Right lobe of liver (tissue), 6 donors: Measurements from ENCODE around the gene TOR2A. TPM values are rescaled to one million over a fixed set of nuclear protein-coding genes. Genes with fewer than 3 reads are reported as not detected.
A peak's percentile ranks its signal among the peaks of the same experiment; 100 is the strongest.

Experiments
- ATAC-seq, 4 donors: fragments of 200-7000 bp; cut with Tn5 transposase; one replicate each; pipeline ENCODE4 v1.9.1; 2020; ENCODE audit warnings: mild to moderate bottlenecking in 4 of 4, moderate library complexity in 4 of 4
- DNase-seq, 3 donors: peaks; one replicate each; pipeline ENCODE4 v3.0.0-alpha.2; 2020
- H3K27ac ChIP-seq, 3 donors: fragments of 200-600 bp; one replicate each; pipeline ENCODE4 v1.8.0; 2022
- H3K27me3 ChIP-seq, 2 donors: fragments of 200-600 bp; one replicate each; pipeline ENCODE4 v1.8.0; 2022
- H3K36me3 ChIP-seq, 4 donors: fragments of 200-600 bp; sonication (generic) in 1 of 4; one replicate each; pipeline versions ENCODE4 v1.5.1 to v1.8.0; 2017 to 2022; ENCODE audit warnings: control low read depth in 1 of 4
- H3K4me1 ChIP-seq, 4 donors: fragments of 200-600 bp; sonication (generic) in 1 of 4; one replicate each; pipeline versions ENCODE4 v1.5.1 to v1.8.0; 2017 to 2022; ENCODE audit warnings: control low read depth in 1 of 4
- H3K4me3 ChIP-seq, 3 donors: fragments of 200-600 bp; one replicate each; pipeline ENCODE4 v1.8.0; 2022
- H3K9me3 ChIP-seq, 4 donors: fragments of 200-600 bp; sonication (generic) in 1 of 4; one replicate each; pipeline versions ENCODE4 v1.5.1 to v1.8.0; 2017 to 2022; ENCODE audit warnings: control low read depth in 1 of 4
- CTCF ChIP-seq, 4 donors: fragments of 200-600 bp in 3 of 4; fragments of 450-650 bp in 1 of 4; IDR thresholded peaks; one replicate each; pipeline versions ENCODE4 v1.5.1 to v1.8.0; 2016 to 2022; ENCODE audit warnings: antibody characterized with exemption in 4 of 4, mild to moderate bottlenecking in 2 of 4
- POLR2A ChIP-seq: fragments of 450-650 bp; IDR thresholded peaks from one replicate; pipeline ENCODE4 v1.6.1; 2017; ENCODE audit warnings: antibody characterized with exemption, mild to moderate bottlenecking
- whole genome bisulfite sequencing: methylation state at CpG from one replicate; pipeline ENCODE4 v1.1.6; 2018; ENCODE audit warnings: low coverage, low lambda C conversion rate; ENCODE audit not compliant: insufficient coverage; ENCODE audit errors: missing lambda C conversion rate; 5-methylcytosine and 5-hydroxymethylcytosine counted together
- intact Hi-C, 2 donors: fragments of 100-400 bp; cut with DNase I; formaldehyde crosslinking; loops; one replicate each; pipeline versions ENCODE4 v1.11.2 to v1.14.1; 2022
- total RNA-seq, 6 experiments: library from RNA; depleted of rRNA in 2 of 6; stranded (reverse); fragments of >200 nt in 2 of 6; fragmentation: NEBNext Ultra II Directional in 3 of 6; extraction: Animal tissue kit (Norgen Biotek cat#: 25700) in 3 of 6; gene quantifications; one replicate each; pipeline versions ENCODE4 v1.1.0 to v1.2.4, GENCODE V29; 2016 to 2023
- donor health status: DM: no; HTN: yes; CAD: no.
- donor health status: DM: no; HTN: no; CAD: no.
- donor health status: DM: no; HTN: no; CAD: no.
- donor health status: DM: no; HTN: yes; CAD: no.
- donor health status: DM: no; HTN: yes; CAD: no.

The TOR2A gene
- total RNA-seq, 6 experiments from 2014 or later = 6.1 to 15.3 (median 7.7) TPM

- Histone ChIP-seq H3K36me3 (no peaks in the 10 kb centered on the region), H3K9me3 (no peaks in the 10 kb centered on the region), H3K27ac (peak overlapping the region; percentile 1 to 74 (median 40)), H3K4me1 (peaks cover 0 to 6% (median 3%) of the 10 kb centered on the region in 4 donors), H3K4me3 (no peak overlapping the region), H3K27me3 (no peaks in the 10 kb centered on the region)
- intact Hi-C loops = no loop called here
- DNase-seq = no peak
- 51% methylated on average over 5 of the region's 13 CpGs for WGBS
- ATAC-seq = no peak
- TF ChIP-seq POLR2A = no peak
- no peak for TF ChIP-seq CTCF (IDR thresholded peaks at IDR 0.05)
Measured at GRCh38 chr9:127767909-127768331, 32.8 kb upstream of the TOR2A start.

- ATAC-seq = no peak
- H3K4me3 ChIP-seq = no peak overlapping the region
- peaks cover 0 to 6% (median 3%) of the 10 kb centered on the region in 4 donors for H3K4me1 ChIP-seq
- H3K27me3 ChIP-seq = no peaks in the 10 kb centered on the region
- DNase-seq = no peak
- TF ChIP-seq POLR2A (no peak), CTCF (IDR thresholded peaks at IDR 0.05) (no peak)
- no peaks in the 10 kb centered on the region for H3K9me3 ChIP-seq
- 44% methylated on average over 2 of the region's 3 CpGs for WGBS
- intact Hi-C loops = no loop called here
- H3K36me3 ChIP-seq = no peaks in the 10 kb centered on the region
- H3K27ac ChIP-seq = peak overlapping the region in 1 of 3 donors; percentile 74
Measured at GRCh38 chr9:127767410-127767809, 32.3 kb upstream of the TOR2A start.

- Histone ChIP-seq H3K9me3 (no peaks in the 10 kb centered on the region), H3K4me1 (no peaks in the 10 kb centered on the region), H3K27ac (no peak overlapping the region), H3K36me3 (no peaks in the 10 kb centered on the region), H3K27me3 (no peaks in the 10 kb centered on the region), H3K4me3 (no peak overlapping the region)
- TF ChIP-seq CTCF (IDR thresholded peaks at IDR 0.05) (no peak), POLR2A (no peak)
- ATAC-seq = no peak
- no peak for DNase-seq
- intact Hi-C loops = no loop called here
- 74% methylated on average over 1 of the region's 1 CpG for WGBS
Measured at GRCh38 chr9:127765418-127765817, 30.3 kb upstream of the TOR2A start.

- Histone ChIP-seq H3K27me3 (no peaks in the 10 kb centered on the region), H3K4me3 (no peak overlapping the region), H3K27ac (no peak overlapping the region), H3K4me1 (no peaks in the 10 kb centered on the region), H3K9me3 (no peaks in the 10 kb centered on the region), H3K36me3 (no peaks in the 10 kb centered on the region)
- peak; percentile 55 to 60 (median 59) for DNase-seq
- intact Hi-C loops = no loop called here
- 44% methylated on average over 6 of the region's 7 CpGs for WGBS
- ATAC-seq = peak; percentile 66 to 76 (median 68)
- TF ChIP-seq CTCF (IDR thresholded peaks at IDR 0.05) (peak; percentile 27 to 43 (median 38)), POLR2A (no peak)
Measured at GRCh38 chr9:127763918-127764384, 28.9 kb upstream of the TOR2A start.
